GM18873 (cell line): ENCODE measurements around the gene GATD1.

Source experiments
- ATAC-seq: cut with Tn5 transposase; IDR thresholded peaks from one replicate; pipeline ENCODE4 v1.9.1; 2021; ENCODE audit warnings: mild to moderate bottlenecking, moderate library complexity, moderate number of reproducible peaks; ENCODE audit not compliant: unreplicated experiment, low FRiP score

GATD1 gene

DNA sequence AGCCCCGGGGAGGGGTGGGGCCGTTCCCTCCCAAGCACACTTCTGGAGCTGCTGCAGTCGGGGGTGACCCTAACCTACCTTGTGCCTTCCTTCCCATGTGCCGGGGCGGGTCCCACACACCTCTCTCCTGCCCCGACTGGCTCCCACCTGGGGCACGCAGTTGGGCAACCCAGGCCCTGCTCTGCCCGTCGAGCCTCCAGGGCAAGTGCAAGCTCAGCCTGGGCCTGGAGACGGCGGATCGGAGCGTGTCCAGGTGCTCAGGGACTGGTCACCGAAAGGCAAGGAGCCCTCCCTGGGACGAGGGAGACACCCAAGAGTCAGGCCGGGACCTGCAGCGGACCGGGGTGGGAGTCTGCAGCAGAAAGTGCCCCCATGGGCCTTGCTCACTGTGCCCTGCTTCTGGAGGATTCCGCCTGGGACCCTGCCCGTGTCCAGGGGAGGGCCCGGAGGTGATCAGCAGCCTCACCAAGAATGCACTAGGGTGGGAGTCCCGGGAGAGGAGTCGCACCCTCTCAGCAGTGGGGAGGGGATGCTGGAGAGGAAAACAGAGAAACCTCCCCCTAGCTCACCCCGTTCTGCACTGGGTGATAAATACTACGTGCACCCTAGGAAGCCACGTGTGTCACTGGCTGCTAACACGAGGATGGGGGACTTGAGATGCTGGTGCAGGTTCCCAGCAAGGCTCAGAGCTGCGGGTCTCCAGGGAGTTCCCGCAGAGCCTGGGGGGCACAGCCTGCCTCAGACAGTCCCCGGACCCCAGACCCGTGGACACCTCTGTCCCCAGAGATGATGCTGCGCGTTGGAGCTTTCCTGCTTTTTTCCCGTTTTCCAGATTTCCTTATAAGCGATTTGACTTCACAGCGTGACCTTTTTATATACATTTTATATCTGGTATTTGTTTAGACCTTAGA is 5.2 kb upstream of the GATD1 start:
- ATAC-seq, result no peak

DNA sequence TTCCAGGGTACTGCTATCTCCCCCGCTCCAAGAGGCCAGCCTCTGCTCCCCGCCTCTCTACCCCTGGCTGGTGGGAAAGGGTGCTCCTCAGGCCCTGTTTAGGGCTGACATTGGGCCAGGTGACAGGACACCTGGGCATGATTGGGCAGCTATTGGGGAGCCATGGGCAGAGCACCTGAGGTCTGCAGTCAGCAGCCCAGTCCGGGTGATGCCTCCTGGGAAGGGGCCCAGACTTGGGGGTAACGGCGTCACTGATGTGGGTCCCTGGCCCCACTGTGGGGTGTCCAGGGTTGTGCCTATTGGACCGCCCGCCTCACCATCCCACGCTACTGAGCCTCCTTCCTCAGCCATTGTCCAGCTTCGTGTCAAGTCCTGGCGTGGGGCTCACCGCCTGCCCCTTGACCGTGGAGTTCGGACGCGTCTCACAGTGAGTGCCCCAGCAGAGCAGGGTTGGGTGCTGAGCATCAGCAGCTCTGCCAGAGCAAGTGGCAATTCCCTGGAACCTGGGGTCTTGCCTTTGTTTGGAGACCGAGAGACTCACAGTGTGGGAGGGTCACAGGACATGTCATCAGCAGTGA is 2.8 kb upstream of the GATD1 start:
- ATAC-seq, result no peak

DNA sequence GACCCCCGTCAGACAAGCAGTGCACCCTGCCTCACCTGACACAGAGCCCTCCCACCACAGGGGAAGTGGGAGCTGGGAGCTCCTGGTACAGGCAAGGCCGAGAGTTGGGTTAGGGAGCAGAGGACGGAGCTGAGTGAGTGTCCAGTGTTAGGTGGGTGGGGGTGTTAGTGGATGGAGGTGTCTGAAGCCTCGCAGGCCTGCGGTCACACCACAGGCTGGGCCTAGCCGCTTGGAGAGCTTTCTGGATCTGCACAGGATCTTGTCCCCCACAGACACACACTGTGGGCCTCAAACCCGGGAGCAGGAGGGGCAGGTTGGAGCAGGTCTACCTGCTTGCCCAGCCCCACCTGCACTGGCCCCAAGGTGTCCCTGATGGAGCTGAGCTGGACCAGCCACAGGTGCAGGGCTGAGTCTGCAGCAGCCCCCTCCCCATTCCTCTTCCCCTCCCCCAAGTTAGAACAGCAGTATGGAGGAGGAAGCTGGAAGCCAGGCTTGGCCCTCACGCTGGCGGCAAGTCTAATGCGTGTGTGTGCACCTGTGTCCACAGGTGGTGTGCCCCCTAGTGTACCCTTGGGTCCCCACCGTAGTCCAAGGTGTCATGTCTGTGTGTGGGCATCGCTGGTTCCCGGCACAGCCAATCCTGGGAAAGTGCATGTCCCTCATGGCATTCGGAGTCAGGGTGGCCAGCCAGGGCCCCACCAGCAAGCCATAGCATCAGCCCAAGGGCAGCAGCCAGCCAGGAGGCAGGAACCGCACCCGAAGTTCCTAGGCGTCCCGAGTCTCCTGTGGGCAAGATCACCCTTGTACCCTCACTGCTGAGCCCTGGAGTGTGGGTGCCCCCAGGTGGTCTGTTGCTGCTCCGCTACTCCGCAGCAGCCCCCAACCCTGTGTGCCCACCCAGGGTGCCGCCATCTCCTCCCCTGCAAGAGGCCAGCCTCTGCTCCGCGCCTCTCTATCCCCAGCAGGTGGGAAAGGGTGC is 2.0 kb upstream of the GATD1 start:
- ATAC-seq, result no peak

DNA sequence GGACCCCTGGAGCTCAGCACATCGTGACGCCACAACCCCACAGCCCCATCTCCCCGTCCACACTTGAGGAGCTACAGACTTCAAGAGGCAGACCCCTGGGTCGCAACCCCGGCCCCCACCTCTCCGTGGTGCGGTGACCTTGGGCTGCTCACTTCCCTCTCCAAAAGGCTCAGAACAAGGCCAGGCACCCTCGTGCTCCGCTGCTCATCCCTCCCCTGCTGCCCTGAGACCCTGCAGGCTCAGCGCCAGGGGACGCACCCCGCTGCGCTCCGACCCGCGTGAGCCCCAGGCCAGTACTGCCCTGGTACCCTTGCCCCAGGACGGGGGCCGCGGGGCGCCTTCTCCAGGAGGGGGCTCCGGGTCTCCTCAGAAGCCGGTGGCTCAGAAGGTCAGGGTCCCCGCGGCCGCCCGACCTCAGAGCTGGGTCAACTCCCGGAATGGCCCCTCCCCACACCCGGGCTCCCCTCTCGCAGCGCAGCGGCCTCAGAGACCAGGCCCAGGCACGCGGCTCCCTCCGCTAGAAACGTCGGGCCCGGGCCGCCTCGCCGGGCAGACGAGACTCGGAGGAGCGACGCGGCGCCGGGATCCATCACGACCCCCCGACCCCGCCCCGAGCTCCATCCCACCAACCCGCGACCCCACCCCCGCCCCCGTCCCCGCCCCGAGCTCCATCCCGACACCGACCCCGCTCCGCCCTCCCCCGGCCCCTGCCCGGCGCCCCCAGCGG is 563 bp downstream of the GATD1 start:
- ATAC-seq, result no peak

DNA sequence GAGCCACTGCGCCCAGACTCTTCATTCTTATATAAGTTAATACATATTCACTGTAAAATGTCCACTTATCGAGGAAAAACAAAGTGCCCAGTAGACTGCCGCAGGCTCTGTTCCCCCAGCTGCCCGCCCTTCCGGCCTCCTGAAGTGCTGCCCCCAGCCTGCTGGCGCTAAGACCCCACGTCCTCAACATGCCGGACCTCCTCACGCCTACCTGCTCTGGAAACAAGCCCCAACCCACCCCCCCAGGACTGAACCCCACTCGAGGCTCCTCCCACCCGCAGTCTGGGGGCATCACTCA is 1.1 kb downstream of the GATD1 start:
- ATAC-seq, result no peak

DNA sequence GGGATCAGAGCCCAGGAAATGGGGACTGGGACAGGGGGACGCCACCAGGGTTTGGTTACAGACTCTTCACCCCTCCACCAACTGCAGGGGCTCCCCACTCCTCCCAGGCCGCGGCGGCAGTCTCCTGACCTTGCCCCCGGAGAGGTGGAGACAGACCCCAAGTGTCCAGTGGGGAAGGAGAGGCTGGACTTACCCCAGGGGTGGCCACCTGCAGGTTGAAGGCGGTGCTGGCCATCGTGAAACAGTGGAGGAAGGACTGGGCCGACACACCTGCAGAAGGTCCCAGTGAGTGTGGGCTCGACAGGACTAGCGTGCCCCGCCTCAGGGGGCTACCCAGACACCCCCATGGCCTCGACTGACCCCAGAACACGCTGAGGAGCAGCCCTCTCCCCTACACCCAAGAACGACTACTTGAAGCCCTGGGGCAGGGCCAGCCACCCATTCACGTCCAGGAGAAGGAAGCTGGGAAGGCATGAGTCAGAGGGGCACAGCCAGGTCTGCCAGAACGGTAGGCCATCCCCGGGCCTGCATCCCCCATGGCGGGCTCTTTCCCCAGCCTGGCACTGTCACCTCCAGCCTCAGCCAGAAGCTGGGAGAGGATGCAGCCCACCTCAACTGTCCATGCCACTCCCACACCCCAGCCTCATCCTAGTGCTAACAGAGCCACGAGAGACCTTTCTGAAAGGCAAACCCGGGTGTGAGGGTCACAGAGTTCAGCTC is 2.3 kb downstream of the GATD1 start:
- ATAC-seq, result no peak

DNA sequence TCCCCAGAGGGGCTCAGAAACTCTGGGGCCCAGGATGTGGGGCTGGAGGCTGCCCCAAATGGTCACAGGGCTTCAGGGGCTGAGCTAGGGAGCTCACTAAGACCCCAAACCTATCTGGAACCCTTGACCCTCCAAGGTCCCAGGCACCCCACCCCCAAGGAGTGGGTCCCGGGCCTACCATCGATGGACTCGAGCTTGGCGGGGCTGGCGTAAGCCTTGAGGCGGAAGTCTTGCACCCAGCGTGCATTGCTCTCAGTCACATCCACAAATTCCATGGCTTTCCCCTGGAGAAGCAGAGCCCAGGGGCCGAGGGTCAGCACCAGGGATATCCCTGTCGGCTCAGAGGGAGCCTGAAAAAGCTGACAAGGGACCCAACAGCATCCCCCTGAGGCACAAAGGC is 3.5 kb downstream of the GATD1 start:
- no peak for ATAC-seq

DNA sequence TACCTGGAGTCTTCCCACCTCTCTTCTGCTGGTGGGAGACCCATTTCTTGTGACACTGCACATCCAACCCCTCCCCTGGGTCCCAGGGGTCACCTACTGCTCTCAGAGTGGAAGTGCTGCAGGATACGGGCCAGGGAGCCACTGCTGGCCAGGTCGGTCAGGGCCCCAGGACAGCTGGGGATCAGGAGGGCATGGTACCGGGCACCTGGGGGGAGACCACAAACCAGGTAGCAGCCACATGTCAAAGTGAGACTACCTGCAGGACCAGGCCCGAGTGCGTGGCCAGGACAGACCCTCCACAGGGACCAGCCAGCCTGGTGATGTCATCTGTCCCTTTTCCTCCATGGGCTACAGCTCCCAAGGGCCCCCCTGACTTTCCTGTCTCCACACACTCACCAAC is 3.9 kb downstream of the GATD1 start:
- ATAC-seq, result no peak

DNA sequence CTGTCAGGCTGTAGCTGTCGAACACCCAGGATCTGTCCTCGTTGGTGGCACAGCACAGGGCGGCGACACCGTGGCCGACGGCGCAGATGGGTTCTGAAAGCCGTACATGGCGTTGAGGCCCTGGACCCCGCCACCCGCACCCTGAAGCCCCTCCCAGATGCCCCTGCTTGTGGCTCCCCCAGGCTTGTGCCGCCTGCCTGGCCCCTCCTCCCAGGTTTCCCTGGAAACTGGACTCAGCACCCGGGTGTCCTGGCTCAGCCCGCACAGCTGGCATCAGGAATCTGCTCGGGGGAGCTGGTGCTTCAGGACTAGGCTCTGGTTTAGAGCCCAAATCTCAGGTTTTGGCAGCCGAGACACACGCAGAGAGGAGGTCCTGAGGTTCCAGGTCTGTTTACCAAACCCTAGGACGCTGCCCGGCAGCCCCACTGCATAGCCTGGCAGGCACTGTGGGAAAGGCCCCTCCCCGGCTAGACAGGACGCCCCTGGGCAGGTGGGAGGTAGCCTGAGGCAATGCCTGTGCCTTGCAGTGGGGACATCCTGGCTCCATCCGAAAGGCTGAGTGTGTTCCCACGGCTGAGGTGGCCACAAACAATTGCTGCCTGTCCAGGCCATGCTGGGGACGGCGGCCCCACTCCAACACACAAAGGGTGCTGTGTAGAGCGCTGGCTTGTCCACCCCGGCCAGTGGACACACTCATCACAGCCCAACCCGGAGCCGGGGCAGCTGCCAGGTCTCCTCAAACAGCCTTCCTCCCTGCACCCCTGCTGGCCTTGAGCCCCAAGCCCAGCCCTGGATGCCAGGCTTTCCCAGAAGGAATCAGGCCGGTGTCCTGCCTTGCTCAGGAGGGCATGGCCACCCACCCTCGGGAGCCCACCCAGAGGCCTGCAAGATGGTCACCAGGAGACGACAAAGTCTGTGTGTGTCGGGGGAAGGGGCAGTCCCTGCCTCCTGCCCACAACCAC is 4.6 kb downstream of the GATD1 start:
- no peak for ATAC-seq

DNA sequence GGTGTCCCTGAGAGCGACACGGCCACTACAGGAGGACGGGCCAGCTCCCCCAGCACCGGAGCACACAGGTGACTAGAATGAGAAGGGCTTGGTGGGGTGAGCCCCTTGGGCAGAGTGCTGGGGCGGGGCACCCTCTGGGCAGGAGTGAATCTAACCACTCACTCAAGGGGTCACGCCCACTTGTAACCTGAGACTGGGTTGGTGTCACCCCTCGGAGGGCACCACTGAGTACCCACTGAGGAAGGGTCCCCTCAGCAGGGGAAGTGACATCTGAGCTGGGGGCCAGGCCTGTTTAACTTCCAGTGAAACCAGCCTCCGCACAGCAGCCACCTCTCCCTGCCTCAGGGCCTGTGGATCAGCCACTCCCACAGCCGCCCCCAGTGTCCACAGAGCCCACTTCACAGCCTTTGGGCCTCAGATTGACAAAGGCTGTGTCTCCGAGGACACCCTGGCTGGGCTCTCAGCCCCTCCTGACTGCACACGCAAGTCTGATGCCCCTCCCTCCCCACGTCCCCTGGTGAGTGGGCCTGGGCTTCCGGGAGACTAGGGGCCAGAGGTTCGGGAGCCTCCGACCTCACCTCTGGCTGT is 5.6 kb downstream of the GATD1 start:
- no peak for ATAC-seq

DNA sequence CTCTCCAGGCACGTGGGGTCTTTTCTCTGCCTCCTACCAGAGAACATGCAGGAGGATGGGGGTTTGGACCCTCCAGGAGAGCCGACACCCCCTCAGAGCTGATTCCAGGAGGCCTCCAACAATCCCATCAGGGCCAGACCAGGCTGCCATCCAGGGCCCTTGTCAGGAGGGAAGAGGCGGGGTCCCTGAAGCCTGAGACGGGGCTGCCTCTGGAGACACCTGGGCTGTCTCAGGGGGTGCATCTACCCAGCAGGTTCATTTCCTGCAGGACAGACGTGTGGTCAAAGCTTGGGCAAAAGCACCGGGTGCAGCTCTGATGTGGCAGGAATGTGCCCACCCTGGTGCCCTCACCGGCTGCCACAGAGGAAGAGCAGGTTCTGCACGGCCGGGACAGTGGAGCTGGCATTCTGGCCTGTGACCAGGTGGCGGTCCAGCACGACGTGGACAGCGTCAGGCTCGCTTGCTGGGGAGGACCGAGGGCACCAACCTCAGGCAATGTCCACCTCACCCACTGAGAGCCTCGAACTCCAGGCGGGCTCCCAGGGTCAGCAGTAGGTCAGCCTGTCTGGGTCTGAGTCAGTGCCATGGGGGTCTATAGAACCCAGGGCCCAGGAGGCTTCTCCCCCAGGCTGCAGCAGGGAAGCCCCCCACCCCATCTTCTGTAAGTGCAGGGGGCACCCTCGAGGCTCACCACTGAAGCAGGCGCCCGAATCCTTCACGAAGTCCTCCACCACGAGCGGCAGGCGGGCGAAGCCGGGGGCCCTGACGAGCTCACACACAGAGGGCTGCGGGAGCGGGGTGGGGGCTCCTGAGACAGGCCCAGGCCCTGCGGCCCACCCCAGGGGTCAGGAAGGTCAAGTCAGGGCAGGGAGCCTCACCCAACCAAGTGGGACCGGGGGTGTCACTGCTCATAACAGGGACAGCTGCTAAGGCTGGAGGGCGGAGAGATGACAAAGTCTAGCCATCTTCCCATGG is 6.4 kb downstream of the GATD1 start:
- ATAC-seq, result no peak

DNA sequence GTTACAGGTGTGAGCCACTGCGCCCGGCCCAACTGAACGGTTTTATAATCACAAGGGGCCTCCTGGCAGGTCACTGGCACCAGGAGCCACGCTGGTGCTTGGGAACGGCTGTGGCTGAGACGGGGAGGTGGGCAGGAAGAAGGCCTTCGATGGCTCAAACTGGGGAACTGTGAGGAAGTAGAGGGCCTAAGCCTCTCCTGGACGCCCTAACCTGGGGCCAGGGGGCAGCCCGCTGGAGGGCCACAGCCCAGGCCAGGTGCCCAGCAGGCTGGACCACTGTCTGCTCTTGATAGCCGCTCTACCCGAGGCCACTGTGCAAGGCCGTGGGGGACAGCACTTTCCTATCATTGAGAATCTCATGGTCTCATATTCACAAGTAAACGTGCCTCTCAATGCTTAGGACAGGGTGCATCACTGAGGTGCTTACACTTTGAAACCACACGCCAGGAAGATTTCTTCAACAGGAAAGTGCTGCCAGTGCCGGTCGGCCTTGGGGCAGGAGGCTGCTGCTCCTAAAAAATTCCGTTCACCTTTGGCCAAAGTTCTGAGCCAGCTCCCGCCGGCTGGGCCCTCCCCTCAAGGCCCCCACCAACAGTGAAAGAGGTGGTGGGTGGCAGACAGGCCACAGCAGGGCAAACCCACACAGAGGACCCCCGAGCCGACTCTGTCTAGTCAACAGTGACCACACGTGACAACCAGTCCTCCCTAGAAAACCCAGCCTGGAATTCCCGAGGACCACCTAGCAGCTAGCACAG is 7.2 kb downstream of the GATD1 start:
- ATAC-seq, result no peak

DNA sequence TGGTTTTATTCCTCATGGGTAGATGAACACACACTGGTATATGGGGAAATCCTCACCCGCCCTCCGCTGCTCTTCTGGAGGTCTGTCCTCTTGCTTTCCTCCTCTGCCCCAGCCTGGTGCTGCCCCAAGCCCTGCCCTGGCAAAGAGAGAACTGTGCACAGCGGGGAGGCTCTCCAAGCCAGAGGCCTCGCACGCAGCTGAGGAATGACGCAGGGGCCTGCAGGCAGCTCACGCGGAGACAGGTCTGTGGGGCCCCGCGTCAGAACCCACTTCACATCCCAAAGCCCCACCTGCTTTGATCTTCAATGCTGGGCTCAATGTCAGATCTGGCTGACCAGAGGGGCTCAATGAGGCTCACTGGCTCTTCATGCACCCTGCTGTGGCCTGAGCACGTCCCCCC is 10.0 kb downstream of the GATD1 start:
- ATAC-seq, result no peak

DNA sequence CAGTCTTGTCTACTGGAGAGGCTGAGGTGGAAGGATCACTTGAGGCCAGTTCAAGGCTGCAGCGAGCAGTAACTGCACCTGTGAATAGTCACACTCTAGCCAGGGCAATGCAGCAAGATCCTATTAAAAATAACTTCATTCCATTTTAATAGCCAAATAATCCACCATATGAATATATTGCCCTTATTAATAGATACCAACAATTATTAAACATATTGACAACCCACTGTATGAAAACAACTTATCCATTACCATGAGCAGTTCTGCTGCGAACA is 10.4 kb downstream of the GATD1 start:
- ATAC-seq, result no peak

DNA sequence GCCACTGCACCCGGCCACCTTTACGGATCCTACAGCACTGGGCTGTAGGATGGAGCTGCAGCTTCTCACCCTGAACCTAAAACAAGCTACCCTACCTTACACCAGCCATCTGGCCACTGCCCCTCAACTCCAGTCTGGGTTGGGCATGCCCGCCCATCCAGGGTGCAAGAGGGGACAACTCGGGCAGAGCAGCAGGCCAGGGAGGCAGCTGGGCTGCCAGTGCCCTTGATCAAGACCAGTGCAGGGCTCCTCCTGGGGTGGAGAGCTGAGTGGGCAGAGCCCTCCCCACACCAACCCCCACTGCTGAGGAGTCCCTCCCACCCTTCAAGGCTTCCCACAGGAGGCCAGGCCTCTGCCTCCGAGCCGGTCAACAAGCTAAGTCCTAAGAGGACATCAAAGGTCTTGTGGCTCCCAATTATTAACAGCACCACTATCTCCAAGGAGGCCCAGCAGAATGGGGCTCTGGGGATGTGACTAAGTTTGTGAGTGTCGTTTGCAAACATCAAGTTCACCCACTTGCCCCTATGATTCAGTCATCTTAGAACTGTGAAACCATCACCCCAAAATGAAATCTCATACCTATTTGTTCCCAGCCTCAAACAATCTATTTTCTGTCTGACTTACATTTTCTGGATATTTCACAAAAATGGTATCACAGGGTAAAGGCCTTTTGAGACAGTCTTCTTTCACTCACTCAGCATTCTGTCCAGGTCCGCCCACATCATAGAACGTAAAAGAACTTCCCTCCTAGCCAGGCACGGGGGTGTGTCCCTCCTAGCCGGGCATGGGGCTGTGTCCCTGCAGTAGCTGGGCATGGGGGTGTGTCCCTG is 11.0 kb downstream of the GATD1 start:
- no peak for ATAC-seq

DNA sequence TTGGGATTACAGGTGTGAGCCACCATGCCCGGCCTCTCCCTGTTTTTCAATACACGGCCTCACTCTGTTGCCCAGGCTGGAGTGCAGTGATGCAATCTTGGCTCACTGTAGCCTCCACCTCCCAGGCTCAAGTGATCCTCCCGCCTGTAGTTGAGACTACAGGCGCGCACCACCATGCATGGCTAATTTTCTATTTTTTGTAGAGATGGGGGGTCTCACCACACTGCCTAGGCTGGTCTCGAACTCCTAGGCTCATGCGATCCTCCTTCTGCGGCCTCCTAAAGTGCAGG is 11.5 kb downstream of the GATD1 start:
- no peak for ATAC-seq
